ENCODE data around the gene KCNK6.
"Not testable (repeated sequence)": the region's sequence is repeated elsewhere in the genome, so short reads cannot be mapped to it uniquely, and the experiment has no call there.

Gene KCNK6

GRCh38 chr19:38335949-38336637, 16.4 kb downstream of the KCNK6 start:
- FAIRE-seq (peak; percentile 99), DNase-seq (ENCODE audit: insufficient read length, low spot score) (peak; percentile 90)
- TF ChIP-seq POU2F2 (IDR thresholded peaks at IDR 0.05; ENCODE audit: low read depth, low read length) = no peak
- TF ChIP-seq SPI1 (IDR thresholded peaks at IDR 0.05; ENCODE audit: low read depth, low read length) = no peak
- no peak for TF ChIP-seq POLR2AphosphoS5 (IDR thresholded peaks at IDR 0.05; ENCODE audit: low read depth, low read length)
- no peak for TF ChIP-seq PAX5 (IDR thresholded peaks at IDR 0.05; ENCODE audit: insufficient read depth, low read length, severe bottlenecking)
- no peak for TF ChIP-seq POLR2A (IDR thresholded peaks at IDR 0.05; ENCODE audit: low read depth, low read length)
- no peak for TF ChIP-seq TAF1 (IDR thresholded peaks at IDR 0.05; ENCODE audit: low read depth, low read length)

GRCh38 chr19:38336638-38337359, 17.2 kb downstream of the KCNK6 start:
- TF ChIP-seq POLR2A (IDR thresholded peaks at IDR 0.05; ENCODE audit: low read depth, low read length) (no peak), POLR2AphosphoS5 (IDR thresholded peaks at IDR 0.05; ENCODE audit: low read depth, low read length) (no peak), SPI1 (IDR thresholded peaks at IDR 0.05; ENCODE audit: low read depth, low read length) (no peak), TAF1 (IDR thresholded peaks at IDR 0.05; ENCODE audit: low read depth, low read length) (no peak)
- peak; percentile 94 for FAIRE-seq
- peak; percentile 82 for DNase-seq (ENCODE audit: insufficient read length, low spot score)

GRCh38 chr19:38337360-38337653, 17.7 kb downstream of the KCNK6 start:
- FAIRE-seq (no peak), DNase-seq (ENCODE audit: insufficient read length, low spot score) (no peak)
- TF ChIP-seq SPI1 (IDR thresholded peaks at IDR 0.05; ENCODE audit: low read depth, low read length) (no peak), TAF1 (IDR thresholded peaks at IDR 0.05; ENCODE audit: low read depth, low read length) (no peak), POLR2AphosphoS5 (IDR thresholded peaks at IDR 0.05; ENCODE audit: low read depth, low read length) (no peak)

GRCh38 chr19:38339011-38339410, 19.4 kb downstream of the KCNK6 start:
- not testable (repeated sequence) for FAIRE-seq; DNase-seq (ENCODE audit: insufficient read length, low spot score)

- no peak for DNase-seq (ENCODE audit: insufficient read length, low spot score)
- FAIRE-seq = no peak
- TF ChIP-seq POLR2AphosphoS5 (IDR thresholded peaks at IDR 0.05; ENCODE audit: low read depth, low read length) (no peak), PAX5 (IDR thresholded peaks at IDR 0.05; ENCODE audit: insufficient read depth, low read length, severe bottlenecking) (no peak), TAF1 (IDR thresholded peaks at IDR 0.05; ENCODE audit: low read depth, low read length) (no peak), POU2F2 (IDR thresholded peaks at IDR 0.05; ENCODE audit: low read depth, low read length) (no peak), POLR2A (IDR thresholded peaks at IDR 0.05; ENCODE audit: low read depth, low read length) (no peak)
These were observed 21.3 kb downstream of the KCNK6 start for GRCh38 chr19:38340927-38341326.

GRCh38 chr19:38346837-38347236, 27.2 kb downstream of the KCNK6 start:
- TF ChIP-seq POLR2A (IDR thresholded peaks at IDR 0.05; ENCODE audit: low read depth, low read length) = no peak
- TF ChIP-seq POU2F2 (IDR thresholded peaks at IDR 0.05; ENCODE audit: low read depth, low read length) = no peak
- no peak for TF ChIP-seq PAX5 (IDR thresholded peaks at IDR 0.05; ENCODE audit: insufficient read depth, low read length, severe bottlenecking)
- TF ChIP-seq POLR2AphosphoS5 (IDR thresholded peaks at IDR 0.05; ENCODE audit: low read depth, low read length) = no peak
- TF ChIP-seq TAF1 (IDR thresholded peaks at IDR 0.05; ENCODE audit: low read depth, low read length) = no peak
- no peak for TF ChIP-seq SPI1 (IDR thresholded peaks at IDR 0.05; ENCODE audit: low read depth, low read length)
- FAIRE-seq (no peak), DNase-seq (ENCODE audit: insufficient read length, low spot score) (no peak)

GRCh38 chr19:38350883-38351282, 31.2 kb downstream of the KCNK6 start:
- no peak for DNase-seq (ENCODE audit: insufficient read length, low spot score)
- FAIRE-seq = no peak
- TF ChIP-seq SPI1 (IDR thresholded peaks at IDR 0.05; ENCODE audit: low read depth, low read length) = no peak
- no peak for TF ChIP-seq POLR2AphosphoS5 (IDR thresholded peaks at IDR 0.05; ENCODE audit: low read depth, low read length)
- no peak for TF ChIP-seq PAX5 (IDR thresholded peaks at IDR 0.05; ENCODE audit: insufficient read depth, low read length, severe bottlenecking)
- no peak for TF ChIP-seq POLR2A (IDR thresholded peaks at IDR 0.05; ENCODE audit: low read depth, low read length)
- TF ChIP-seq POU2F2 (IDR thresholded peaks at IDR 0.05; ENCODE audit: low read depth, low read length) = no peak
- no peak for TF ChIP-seq TAF1 (IDR thresholded peaks at IDR 0.05; ENCODE audit: low read depth, low read length)

- no peak for DNase-seq (ENCODE audit: insufficient read length, low spot score)
- FAIRE-seq = peak; percentile 33
- TF ChIP-seq POU2F2 (IDR thresholded peaks at IDR 0.05; ENCODE audit: low read depth, low read length) (no peak), TAF1 (IDR thresholded peaks at IDR 0.05; ENCODE audit: low read depth, low read length) (no peak), SPI1 (IDR thresholded peaks at IDR 0.05; ENCODE audit: low read depth, low read length) (no peak), POLR2AphosphoS5 (IDR thresholded peaks at IDR 0.05; ENCODE audit: low read depth, low read length) (no peak), PAX5 (IDR thresholded peaks at IDR 0.05; ENCODE audit: insufficient read depth, low read length, severe bottlenecking) (no peak)
These were observed 32.3 kb downstream of the KCNK6 start for GRCh38 chr19:38351865-38352395.

GRCh38 chr19:38352611-38353010, 33.0 kb downstream of the KCNK6 start:
- TF ChIP-seq TAF1 (IDR thresholded peaks at IDR 0.05; ENCODE audit: low read depth, low read length) (no peak), POU2F2 (IDR thresholded peaks at IDR 0.05; ENCODE audit: low read depth, low read length) (no peak), PAX5 (IDR thresholded peaks at IDR 0.05; ENCODE audit: insufficient read depth, low read length, severe bottlenecking) (no peak), POLR2A (IDR thresholded peaks at IDR 0.05; ENCODE audit: low read depth, low read length) (no peak), POLR2AphosphoS5 (IDR thresholded peaks at IDR 0.05; ENCODE audit: low read depth, low read length) (no peak), SPI1 (IDR thresholded peaks at IDR 0.05; ENCODE audit: low read depth, low read length) (no peak)
- FAIRE-seq = no peak

More at GRCh38 chr19:38352611-38353010, 33.0 kb downstream of the KCNK6 start:
- no peak for DNase-seq (ENCODE audit: insufficient read length, low spot score)

Data from GM12891 (cell line).